Astrocyte (in vitro differentiated cells and primary cell): Measurements from ENCODE around the gene RCVRN. TPM values are rescaled to one million over a fixed set of nuclear protein-coding genes. Genes with fewer than 3 reads are reported as not detected.
A peak's percentile ranks its signal among the peaks of the same experiment; 100 is the strongest.
"Not testable (repeated sequence)": the region's sequence is repeated elsewhere in the genome, so short reads cannot be mapped to it uniquely, and the experiment has no call there.

ENCODE experiments used
- DNase-seq: peaks from one replicate; pipeline ENCODE4 v3.0.0-alpha.2; 2010; ENCODE audit warnings: low read depth
- FAIRE-seq: peaks from 2 replicates; lab custom pipeline; 2011; peaks lifted over from hg19 to GRCh38; lab: Jason Lieb, UNC
- H2AFZ ChIP-seq: 2 replicates; pipeline ENCODE4 v1.6.0; 2012; ENCODE audit warnings: low read depth, low read length, inconsistent platforms
- H3K27ac ChIP-seq: 2 replicates; pipeline ENCODE4 v1.5.1; 2011; ENCODE audit warnings: low read depth, low read length, inconsistent platforms
- H3K27me3 ChIP-seq: 2 replicates; pipeline ENCODE4 v1.6.0; 2011; ENCODE audit warnings: low read length, inconsistent platforms; ENCODE audit not compliant: insufficient read depth
- H3K36me3 ChIP-seq: 2 replicates; pipeline ENCODE4 v1.5.1; 2011; ENCODE audit warnings: low read length, inconsistent platforms; ENCODE audit not compliant: insufficient read depth
- H3K4me1 ChIP-seq: 2 replicates; pipeline ENCODE4 v1.5.1; 2011; ENCODE audit warnings: low read length, inconsistent platforms; ENCODE audit not compliant: insufficient read depth
- H3K4me2 ChIP-seq: 2 replicates; pipeline ENCODE4 v1.6.0; 2012; ENCODE audit warnings: low read length, inconsistent platforms
- H3K4me3 ChIP-seq: 2 replicates; pipeline ENCODE4 v1.5.1; 2011; ENCODE audit warnings: low read depth, mild to moderate bottlenecking, low read length, inconsistent platforms; ENCODE audit not compliant: insufficient read depth
- H3K79me2 ChIP-seq: 2 replicates; pipeline ENCODE4 v1.6.0; 2012; ENCODE audit warnings: mild to moderate bottlenecking, low read length, inconsistent platforms; ENCODE audit not compliant: insufficient read depth
- H3K9ac ChIP-seq: 2 replicates; pipeline ENCODE4 v1.6.0; 2012; ENCODE audit warnings: mild to moderate bottlenecking, low read length, inconsistent platforms
- H3K9me3 ChIP-seq: 2 replicates; pipeline ENCODE4 v1.5.1; 2012; ENCODE audit warnings: low read depth, mild to moderate bottlenecking, low read length, inconsistent platforms; ENCODE audit not compliant: insufficient read depth
- H4K20me1 ChIP-seq: 2 replicates; pipeline ENCODE4 v1.6.0; 2012; ENCODE audit warnings: low read length, inconsistent platforms; ENCODE audit not compliant: insufficient read depth
- H3K27ac Mint-ChIP-seq: one replicate; pipeline ENCODE4 v1.8.0; 2021; ENCODE audit warnings: mild to moderate bottlenecking, mixed read lengths; ENCODE audit not compliant: unreplicated experiment
- H3K27me3 Mint-ChIP-seq: one replicate; pipeline ENCODE4 v1.8.0; 2021; ENCODE audit warnings: low read depth, mixed read lengths; ENCODE audit not compliant: unreplicated experiment
- H3K36me3 Mint-ChIP-seq: one replicate; pipeline ENCODE4 v1.8.0; 2021; ENCODE audit warnings: low read depth, mixed read lengths; ENCODE audit not compliant: unreplicated experiment
- H3K4me1 Mint-ChIP-seq: one replicate; pipeline ENCODE4 v1.8.0; 2021; ENCODE audit warnings: low read depth, mixed read lengths; ENCODE audit not compliant: unreplicated experiment
- H3K4me3 Mint-ChIP-seq: one replicate; pipeline ENCODE4 v1.8.0; 2021; ENCODE audit warnings: mild to moderate bottlenecking, moderate library complexity, mixed read lengths; ENCODE audit not compliant: unreplicated experiment
- H3K9me3 Mint-ChIP-seq: one replicate; pipeline ENCODE4 v1.8.0; 2021; ENCODE audit warnings: mild to moderate bottlenecking, mixed read lengths; ENCODE audit not compliant: unreplicated experiment
- EZH2 ChIP-seq: IDR thresholded peaks from 2 replicates; pipeline ENCODE4 v1.6.1; 2012; ENCODE audit warnings: mild to moderate bottlenecking, low read length, inconsistent platforms; ENCODE audit not compliant: insufficient read depth
- total RNA-seq: library from RNA; stranded (reverse); gene quantifications from 2 replicates; pipeline ENCODE4 v1.2.1, GENCODE V29; 2021
- TF ChIP-seq, protein P1 (sequence below): IDR thresholded peaks from 2 replicates; pipeline ENCODE4 v1.5.1; 2011; ENCODE audit warnings: low read depth, mild to moderate bottlenecking, inconsistent platforms, low read length, moderate library complexity; ENCODE audit not compliant: insufficient read depth

RCVRN gene
- total RNA-seq, 1 donor from 2014 or later: not detected

DNA sequence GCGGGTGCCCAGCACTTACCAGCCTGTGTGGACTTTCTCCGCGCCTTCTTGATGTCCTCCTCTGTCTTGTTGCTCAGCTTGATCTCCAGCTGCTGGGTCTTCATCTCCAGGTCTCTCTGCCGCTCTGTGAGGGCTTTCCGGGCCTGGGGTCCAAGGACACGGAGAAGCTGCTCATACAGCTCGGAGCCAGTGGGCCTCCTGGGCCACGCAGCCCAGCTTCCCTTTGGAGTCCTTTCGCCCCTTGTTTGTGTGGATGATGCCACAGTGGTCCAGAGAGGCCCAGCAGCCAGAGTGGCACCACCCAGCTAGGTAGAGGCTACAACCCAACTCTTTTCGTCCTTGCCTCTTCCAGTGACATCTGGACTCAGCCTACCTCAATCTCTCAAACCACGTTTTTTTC is 20.4 kb upstream of the RCVRN start:
- no peaks in the 10 kb centered on the region for H3K4me1 ChIP-seq
- H3K4me1 Mint-ChIP-seq: peaks cover 8% of the 10 kb centered on the region
- no peak overlapping the region for H3K27ac Mint-ChIP-seq
- no peak overlapping the region for H3K4me3 ChIP-seq
- no peak overlapping the region for H3K4me2 ChIP-seq
- TF ChIP-seq, protein P1, sequence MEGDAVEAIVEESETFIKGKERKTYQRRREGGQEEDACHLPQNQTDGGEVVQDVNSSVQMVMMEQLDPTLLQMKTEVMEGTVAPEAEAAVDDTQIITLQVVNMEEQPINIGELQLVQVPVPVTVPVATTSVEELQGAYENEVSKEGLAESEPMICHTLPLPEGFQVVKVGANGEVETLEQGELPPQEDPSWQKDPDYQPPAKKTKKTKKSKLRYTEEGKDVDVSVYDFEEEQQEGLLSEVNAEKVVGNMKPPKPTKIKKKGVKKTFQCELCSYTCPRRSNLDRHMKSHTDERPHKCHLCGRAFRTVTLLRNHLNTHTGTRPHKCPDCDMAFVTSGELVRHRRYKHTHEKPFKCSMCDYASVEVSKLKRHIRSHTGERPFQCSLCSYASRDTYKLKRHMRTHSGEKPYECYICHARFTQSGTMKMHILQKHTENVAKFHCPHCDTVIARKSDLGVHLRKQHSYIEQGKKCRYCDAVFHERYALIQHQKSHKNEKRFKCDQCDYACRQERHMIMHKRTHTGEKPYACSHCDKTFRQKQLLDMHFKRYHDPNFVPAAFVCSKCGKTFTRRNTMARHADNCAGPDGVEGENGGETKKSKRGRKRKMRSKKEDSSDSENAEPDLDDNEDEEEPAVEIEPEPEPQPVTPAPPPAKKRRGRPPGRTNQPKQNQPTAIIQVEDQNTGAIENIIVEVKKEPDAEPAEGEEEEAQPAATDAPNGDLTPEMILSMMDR: no peak
- no peak for TF ChIP-seq EZH2
- H3K27ac ChIP-seq: no peak overlapping the region
- no peaks in the 10 kb centered on the region for H3K27me3 ChIP-seq
- H3K4me3 Mint-ChIP-seq: no peak overlapping the region
- H4K20me1 ChIP-seq: no peaks in the 10 kb centered on the region
- DNase-seq (no peak), FAIRE-seq (no peak)
- H3K36me3 ChIP-seq: no peaks in the 10 kb centered on the region
- H3K79me2 ChIP-seq: no peaks in the 10 kb centered on the region
- H3K9me3 Mint-ChIP-seq: no peaks in the 10 kb centered on the region
- no peaks in the 10 kb centered on the region for H3K9me3 ChIP-seq
- no peak overlapping the region for H2AFZ ChIP-seq
- no peak overlapping the region for H3K9ac ChIP-seq
- H3K27me3 Mint-ChIP-seq: peaks cover 11% of the 10 kb centered on the region
- peaks cover 2% of the 10 kb centered on the region for H3K36me3 Mint-ChIP-seq

DNA sequence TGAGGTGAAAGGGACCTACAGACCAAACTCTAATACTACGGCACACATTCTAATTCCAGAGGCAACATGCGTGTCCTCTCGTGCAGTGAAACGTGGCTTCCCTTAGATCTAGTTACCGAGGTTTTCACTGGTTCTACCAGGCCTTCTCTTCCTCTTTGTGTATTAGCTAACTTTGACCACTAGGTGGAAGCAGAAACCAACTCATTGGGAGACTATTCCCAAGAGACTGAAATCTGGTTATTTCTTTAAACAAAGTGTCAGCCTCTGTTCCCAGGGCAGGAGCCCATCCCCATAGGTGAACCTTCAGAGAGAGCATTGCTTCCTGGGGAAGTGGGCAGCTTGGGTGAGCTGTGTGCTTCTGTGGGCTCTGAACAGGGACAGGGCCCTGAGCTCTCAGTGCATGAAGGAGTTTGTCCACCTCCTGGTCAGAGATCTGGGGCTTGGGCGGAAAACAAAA is 19.7 kb upstream of the RCVRN start:
- TF ChIP-seq, protein P1: peak; percentile 87
- TF ChIP-seq EZH2: no peak
- H4K20me1 ChIP-seq: no peaks in the 10 kb centered on the region
- peaks cover 8% of the 10 kb centered on the region for H3K4me1 Mint-ChIP-seq
- peaks cover 11% of the 10 kb centered on the region for H3K27me3 Mint-ChIP-seq
- no peak overlapping the region for H3K4me3 ChIP-seq
- H3K4me3 Mint-ChIP-seq: no peak overlapping the region
- no peaks in the 10 kb centered on the region for H3K4me1 ChIP-seq
- no peak overlapping the region for H2AFZ ChIP-seq
- peaks cover 2% of the 10 kb centered on the region for H3K36me3 Mint-ChIP-seq
- H3K9me3 ChIP-seq: no peaks in the 10 kb centered on the region
- H3K4me2 ChIP-seq: no peak overlapping the region
- no peak overlapping the region for H3K27ac Mint-ChIP-seq
- no peaks in the 10 kb centered on the region for H3K79me2 ChIP-seq
- FAIRE-seq: peak; percentile 55
- DNase-seq: peak; percentile 39
- H3K9ac ChIP-seq: no peak overlapping the region
- H3K9me3 Mint-ChIP-seq: no peaks in the 10 kb centered on the region
- H3K27me3 ChIP-seq: no peaks in the 10 kb centered on the region
- H3K36me3 ChIP-seq: no peaks in the 10 kb centered on the region
- no peak overlapping the region for H3K27ac ChIP-seq

DNA sequence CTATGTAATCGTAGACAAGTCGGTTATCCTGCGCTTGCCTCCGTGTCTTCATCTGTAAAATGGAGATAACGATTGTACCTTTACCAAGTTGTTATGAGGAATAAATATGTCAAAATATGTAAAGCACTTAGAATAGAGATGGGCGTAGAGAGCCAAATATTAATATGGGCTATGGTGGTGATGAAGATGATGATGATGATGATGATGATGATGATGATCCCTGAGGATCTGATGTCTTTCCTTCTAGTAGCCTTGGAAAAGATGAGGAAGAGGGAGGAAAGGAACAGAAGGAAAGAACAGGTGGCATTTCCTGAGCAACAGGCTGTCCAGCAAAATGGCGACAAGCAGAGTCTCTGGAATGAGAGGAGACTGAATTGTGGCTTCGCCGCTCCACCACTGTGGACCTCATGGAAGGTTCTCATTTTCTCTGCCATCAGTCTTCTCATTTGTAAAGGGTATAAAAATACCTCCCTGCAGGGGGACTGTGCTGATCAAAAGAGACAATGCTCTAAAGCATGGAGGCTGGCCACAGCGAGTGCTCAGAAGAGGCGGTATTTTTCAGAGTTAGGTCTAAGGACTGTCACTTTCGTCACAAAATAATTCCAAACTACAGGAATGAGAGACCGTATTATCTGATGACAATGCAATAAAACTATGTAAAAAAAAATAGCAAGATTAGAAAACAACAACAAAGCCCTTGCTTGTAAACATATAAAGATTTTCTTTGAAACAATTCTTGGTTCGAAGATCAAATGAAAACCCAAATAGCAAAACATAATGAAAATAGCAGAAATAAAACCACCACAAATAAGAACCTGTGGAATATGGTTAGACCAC is 17.2 kb upstream of the RCVRN start:
- Mint-ChIP-seq H3K36me3 (peaks cover 2% of the 10 kb centered on the region), H3K4me1 (peaks cover 2% of the 10 kb centered on the region), H3K27me3 (peaks cover 11% of the 10 kb centered on the region), H3K9me3 (no peaks in the 10 kb centered on the region), H3K4me3 (no peak overlapping the region), H3K27ac (no peak overlapping the region)
- no peak overlapping the region for H3K4me3 ChIP-seq
- TF ChIP-seq, protein P1: no peak
- no peak for TF ChIP-seq EZH2
- H3K36me3 ChIP-seq: no peaks in the 10 kb centered on the region
- H3K9me3 ChIP-seq: no peaks in the 10 kb centered on the region
- H3K9ac ChIP-seq: no peak overlapping the region
- no peak overlapping the region for H2AFZ ChIP-seq
- no peak overlapping the region for H3K27ac ChIP-seq
- H3K27me3 ChIP-seq: no peaks in the 10 kb centered on the region
- H3K79me2 ChIP-seq: no peaks in the 10 kb centered on the region
- DNase-seq (no peak), FAIRE-seq (no peak)
- no peaks in the 10 kb centered on the region for H3K4me1 ChIP-seq
- H4K20me1 ChIP-seq: no peaks in the 10 kb centered on the region
- H3K4me2 ChIP-seq: no peak overlapping the region

DNA sequence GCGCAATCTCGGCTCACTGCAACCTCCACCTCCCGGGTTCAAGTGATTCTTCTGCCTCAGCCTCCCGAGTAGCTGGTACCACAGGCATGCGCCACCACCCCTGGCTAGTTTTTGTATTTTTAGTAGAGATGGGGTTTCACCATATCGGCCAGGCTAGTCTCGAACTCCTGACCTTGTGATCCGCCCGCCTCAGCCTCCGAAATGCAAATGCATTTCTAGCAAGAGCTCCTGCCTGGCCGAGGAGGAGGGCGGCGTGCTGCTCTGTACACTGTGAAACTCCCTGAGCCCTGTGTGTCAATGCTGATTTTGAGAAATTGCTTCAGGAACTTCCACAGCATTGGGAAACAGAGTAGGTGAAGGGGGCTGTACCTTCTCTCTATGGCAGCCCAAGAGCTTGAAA is 16.1 kb upstream of the RCVRN start:
- not testable (repeated sequence) for H3K27ac ChIP-seq, H3K4me1 ChIP-seq, H3K4me1 Mint-ChIP-seq, FAIRE-seq, H3K27me3 ChIP-seq, H3K36me3 ChIP-seq, H3K36me3 Mint-ChIP-seq, H3K9me3 ChIP-seq, H3K4me3 Mint-ChIP-seq, H3K27ac Mint-ChIP-seq, H3K9me3 Mint-ChIP-seq, H3K4me2 ChIP-seq, H3K9ac ChIP-seq, H4K20me1 ChIP-seq, H3K4me3 ChIP-seq, H3K79me2 ChIP-seq, DNase-seq, H2AFZ ChIP-seq
- peaks cover 11% of the 10 kb centered on the region for H3K27me3 Mint-ChIP-seq
